ENCODE data around the gene DSCAML1.

DNA sequence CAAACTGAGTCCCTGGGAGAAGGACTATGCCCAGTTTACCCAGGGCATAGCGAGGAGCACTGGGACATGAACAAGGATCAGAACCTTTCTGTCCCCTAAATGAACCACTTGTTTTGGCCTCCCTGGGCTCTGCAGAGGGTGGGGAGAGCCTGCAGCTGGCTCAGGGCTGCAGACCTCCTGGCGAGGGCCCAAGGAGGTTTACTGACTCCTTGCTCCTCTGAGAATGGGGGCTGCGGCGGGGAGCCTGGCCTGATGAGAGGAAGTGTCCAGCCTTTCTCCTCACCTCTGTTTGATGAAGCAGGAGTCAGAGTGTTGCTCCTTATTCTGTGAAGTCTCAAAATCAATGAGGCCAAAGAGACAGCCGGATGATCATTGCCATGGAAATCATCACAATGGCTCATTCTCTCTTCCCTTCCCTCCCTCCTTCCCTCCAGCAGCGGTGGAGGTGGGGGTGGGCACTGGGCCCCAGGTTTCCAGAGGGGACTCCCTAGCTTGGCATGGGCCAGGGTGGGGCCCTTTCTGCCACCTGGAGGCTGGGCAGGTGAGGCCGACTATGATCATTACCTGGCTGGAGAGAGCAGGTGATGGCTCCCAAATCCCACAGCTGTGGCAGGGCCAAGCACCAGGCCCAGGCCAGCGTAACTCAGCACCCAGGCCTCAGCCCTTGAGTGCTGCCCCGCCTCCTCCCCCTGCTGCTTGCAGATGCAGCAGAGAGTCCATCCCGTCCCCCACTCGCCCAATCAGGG, 299.6 kb downstream of the DSCAML1 start:
- TF ChIP-seq, protein P1, sequence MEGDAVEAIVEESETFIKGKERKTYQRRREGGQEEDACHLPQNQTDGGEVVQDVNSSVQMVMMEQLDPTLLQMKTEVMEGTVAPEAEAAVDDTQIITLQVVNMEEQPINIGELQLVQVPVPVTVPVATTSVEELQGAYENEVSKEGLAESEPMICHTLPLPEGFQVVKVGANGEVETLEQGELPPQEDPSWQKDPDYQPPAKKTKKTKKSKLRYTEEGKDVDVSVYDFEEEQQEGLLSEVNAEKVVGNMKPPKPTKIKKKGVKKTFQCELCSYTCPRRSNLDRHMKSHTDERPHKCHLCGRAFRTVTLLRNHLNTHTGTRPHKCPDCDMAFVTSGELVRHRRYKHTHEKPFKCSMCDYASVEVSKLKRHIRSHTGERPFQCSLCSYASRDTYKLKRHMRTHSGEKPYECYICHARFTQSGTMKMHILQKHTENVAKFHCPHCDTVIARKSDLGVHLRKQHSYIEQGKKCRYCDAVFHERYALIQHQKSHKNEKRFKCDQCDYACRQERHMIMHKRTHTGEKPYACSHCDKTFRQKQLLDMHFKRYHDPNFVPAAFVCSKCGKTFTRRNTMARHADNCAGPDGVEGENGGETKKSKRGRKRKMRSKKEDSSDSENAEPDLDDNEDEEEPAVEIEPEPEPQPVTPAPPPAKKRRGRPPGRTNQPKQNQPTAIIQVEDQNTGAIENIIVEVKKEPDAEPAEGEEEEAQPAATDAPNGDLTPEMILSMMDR (IDR thresholded peaks at IDR 0.05; ENCODE audit: insufficient read depth, low read depth, low read length) = no peak
- no peak for TF ChIP-seq EZH2 (IDR thresholded peaks at IDR 0.05; ENCODE audit: insufficient read depth, low read length)
